Sigmoid colon (tissue), 7 donors: ENCODE data around the gene MAP3K12. TPM values are rescaled to one million over a fixed set of nuclear protein-coding genes. Genes with fewer than 3 reads are reported as not detected.
"Not testable (repeated sequence)": the region's sequence is repeated elsewhere in the genome, so short reads cannot be mapped to it uniquely, and the experiment has no call there.

ENCODE experiments used
- DNase-seq: peaks from one replicate; pipeline ENCODE4 v3.0.0-alpha.2; 2019
- H3K27ac ChIP-seq, 4 donors: fragments of 200-600 bp; sonication (generic); one replicate each; pipeline ENCODE4 v1.5.1; 2016 to 2019; ENCODE audit warnings: mild to moderate bottlenecking in 1 of 4
- H3K27me3 ChIP-seq, 3 donors: fragments of 200-600 bp; sonication (generic); one replicate each; pipeline ENCODE4 v1.5.1; 2019; ENCODE audit warnings: mild to moderate bottlenecking in 1 of 3
- H3K36me3 ChIP-seq, 4 donors: fragments of 200-600 bp; sonication (generic); one replicate each; pipeline ENCODE4 v1.5.1; 2016 to 2019
- H3K4me1 ChIP-seq, 4 donors: fragments of 200-600 bp; sonication (generic); one replicate each; pipeline ENCODE4 v1.5.1; 2017 to 2019
- H3K4me3 ChIP-seq, 4 donors: fragments of 200-600 bp; sonication (generic); one replicate each; pipeline ENCODE4 v1.5.1; 2017 to 2019; ENCODE audit warnings: mild to moderate bottlenecking in 2 of 4, moderate library complexity in 1 of 4
- H3K9me3 ChIP-seq, 4 donors: fragments of 200-600 bp in 3 of 4; sonication (generic) in 3 of 4; one replicate each; pipeline versions ENCODE4 v1.5.1 to v1.6.1; 2013 to 2019
- CTCF ChIP-seq, 4 experiments: fragments of 450-650 bp in 3 of 4; fragments of 200-600 bp in 1 of 4; IDR thresholded peaks; one replicate each; pipeline ENCODE4 v1.5.1; 2016 to 2019; ENCODE audit warnings: antibody characterized with exemption in 4 of 4, mild to moderate bottlenecking in 3 of 4, moderate library complexity in 2 of 4
- EP300 ChIP-seq, 4 donors: sonication (generic); formaldehyde crosslinking; IDR thresholded peaks; one replicate each; pipeline ENCODE4 v1.6.1; 2017; ENCODE audit warnings: antibody characterized with exemption in 4 of 4
- POLR2A ChIP-seq, 2 donors: fragments of 450-650 bp; IDR thresholded peaks; one replicate each; pipeline ENCODE4 v1.6.1; 2016; ENCODE audit warnings: antibody characterized with exemption in 2 of 2, mild to moderate bottlenecking in 2 of 2, moderate library complexity in 2 of 2
- POLR2AphosphoS5 ChIP-seq, 4 donors: sonication (generic); formaldehyde crosslinking; IDR thresholded peaks; one replicate each; pipeline ENCODE4 v1.6.1; 2017; ENCODE audit warnings: antibody characterized with exemption in 4 of 4
- WGBS, 2 donors: extraction: QIAGEN DNeasy Blood & Tissue Kit; methylation state at CpG; one replicate each; pipeline ENCODE4 v1.1.7; 2013; 5-methylcytosine and 5-hydroxymethylcytosine counted together
- intact Hi-C: fragments of 100-400 bp; cut with DNase I; formaldehyde crosslinking; loops from one replicate; pipeline ENCODE4 v1.15.1; 2023
- polyA plus RNA-seq, 3 donors: library from polyadenylated mRNA; stranded (reverse); fragments of 200-250 nt; gene quantifications; one replicate each; pipeline ENCODE4 v1.2.3, GENCODE V29; 2013
- small RNA-seq, 3 donors: library from RNA; depleted of rRNA; stranded (forward); fragments of <200 nt; gene quantifications; one replicate each; pipeline ENCODE3, GENCODE V24; 2016
- total RNA-seq, 4 donors: library from RNA; depleted of rRNA; stranded (reverse); fragments of >200 nt; gene quantifications; one replicate each; pipeline ENCODE4 v1.1.0, GENCODE V29; 2016
- donor health status: healthy with polysubstance abuse.
- donor health status: Bipolar disorder and iron deficiency.
- donor health status: healthy.

MAP3K12 gene
- total and polyA plus RNA-seq, 7 donors: 1.6 to 27.4 (median 18.5) TPM

- 33 to 83% methylated on average over 4 of the region's 4 CpGs for WGBS, 2 donors
- intact Hi-C loops: no loop called here
- Histone ChIP-seq H3K36me3 (peaks cover 0 to 51% (median 11%) of the 10 kb centered on the region in 4 donors), H3K27me3 (no peaks in the 10 kb centered on the region), H3K27ac (no peak overlapping the region), H3K4me1 (peaks cover 2 to 30% (median 19%) of the 10 kb centered on the region in 4 donors), H3K4me3 (no peak overlapping the region), H3K9me3 (no peaks in the 10 kb centered on the region)
- TF ChIP-seq CTCF (IDR thresholded peaks at IDR 0.05): no peak
- DNase-seq: no peak
Observed at GRCh38 chr12:53443955-53444354, 55.3 kb downstream of the MAP3K12 start.

DNA sequence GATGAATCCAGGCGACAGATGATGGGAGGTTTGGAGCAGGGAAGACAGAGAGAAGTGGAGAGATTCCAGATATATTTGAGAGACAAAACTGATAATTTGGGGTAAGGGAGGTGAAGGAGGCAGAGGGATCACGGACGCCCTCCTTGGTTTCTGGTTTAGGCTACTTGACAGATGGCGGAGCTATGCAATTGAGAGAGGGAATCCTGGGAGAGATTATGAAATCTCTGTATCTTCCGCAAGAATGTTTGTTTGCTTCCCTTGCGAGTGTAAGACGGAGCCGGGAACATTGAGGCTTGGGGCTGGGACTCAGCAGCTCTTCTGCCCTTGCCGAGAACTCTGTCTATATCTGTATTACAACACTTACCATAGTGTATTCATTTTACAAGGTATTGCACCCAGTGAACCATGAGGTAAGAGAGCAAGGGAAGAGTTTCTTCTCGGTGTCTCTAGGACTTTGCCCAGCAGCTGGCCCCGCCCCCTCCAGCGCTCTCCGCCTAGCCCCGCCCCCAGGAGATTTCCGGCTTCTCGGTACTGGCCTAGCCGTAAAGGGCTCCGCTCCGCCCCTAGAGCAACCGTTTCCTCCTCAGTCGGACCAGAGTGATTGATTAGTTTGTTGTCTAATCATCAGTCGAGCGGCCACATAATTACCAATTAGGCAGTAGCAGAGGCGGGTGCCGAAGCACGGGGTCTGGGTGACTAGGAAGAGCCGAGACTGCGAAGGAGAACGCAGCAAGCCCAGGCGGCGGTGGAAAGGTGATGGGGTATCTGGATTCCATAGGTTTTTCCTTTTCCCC, 58.0 kb downstream of the MAP3K12 start, which contains the start of gene PRR13:
TSS of gene PRR13 (plus strand) at position 695 of the 794 bp plus-strand sequence. CDS start 981 bp downstream, outside the sequence.
- peaks cover 0 to 27% (median 6%) of the 10 kb centered on the region in 4 donors for H3K36me3 ChIP-seq
- H3K27me3 ChIP-seq: no peaks in the 10 kb centered on the region
- WGBS, 2 donors: 2% methylated on average over 31 of the region's 31 CpGs
- TF ChIP-seq POLR2AphosphoS5 (IDR thresholded peaks at IDR 0.05): peak; percentile 97 to 99 (median 98)
- peak; percentile 97 to 98 for TF ChIP-seq POLR2A (IDR thresholded peaks at IDR 0.05)
- TF ChIP-seq EP300 (IDR thresholded peaks at IDR 0.05): no peak
- DNase-seq: peak; percentile 100
- peaks cover 2 to 30% (median 19%) of the 10 kb centered on the region in 4 donors for H3K4me1 ChIP-seq
- intact Hi-C loops: loop anchor here (2.0 kb wide), 1 partner anchor 60 kb away; the partner anchor contains the start of gene TARBP2
- H3K27ac ChIP-seq: peak within 1 kb of the TSS; percentile 79 to 96 (median 92)
- H3K4me3 ChIP-seq: peak within 1 kb of the TSS; percentile 57 to 77 (median 74)
- H3K9me3 ChIP-seq: no peaks in the 10 kb centered on the region

DNA sequence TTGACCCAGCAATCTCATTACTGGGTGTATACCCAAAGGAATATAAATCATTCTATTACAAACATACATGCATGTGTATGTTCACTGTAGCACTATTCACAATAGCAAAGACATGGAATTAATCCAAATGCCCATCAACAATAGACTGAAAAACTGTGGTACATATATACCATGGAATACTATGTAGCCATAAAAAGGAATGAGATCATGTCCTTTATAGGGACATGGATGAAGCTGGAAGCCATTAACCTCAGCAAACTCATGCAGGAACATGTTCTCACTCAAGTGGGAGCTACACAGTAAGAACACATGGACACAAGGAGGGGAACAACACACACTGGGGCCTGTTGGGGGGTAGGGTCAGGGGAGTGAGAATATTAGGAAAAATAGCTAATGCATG, 59.7 kb downstream of the MAP3K12 start:
- peak; percentile 45 for DNase-seq
- H3K9me3 ChIP-seq, H3K27ac ChIP-seq, intact Hi-C loops, H3K4me3 ChIP-seq, H3K27me3 ChIP-seq: not testable (repeated sequence)
- Histone ChIP-seq H3K4me1 (peaks cover 2 to 25% (median 19%) of the 10 kb centered on the region in 4 donors), H3K36me3 (peaks cover 0 to 10% (median 2%) of the 10 kb centered on the region in 4 donors)

DNA sequence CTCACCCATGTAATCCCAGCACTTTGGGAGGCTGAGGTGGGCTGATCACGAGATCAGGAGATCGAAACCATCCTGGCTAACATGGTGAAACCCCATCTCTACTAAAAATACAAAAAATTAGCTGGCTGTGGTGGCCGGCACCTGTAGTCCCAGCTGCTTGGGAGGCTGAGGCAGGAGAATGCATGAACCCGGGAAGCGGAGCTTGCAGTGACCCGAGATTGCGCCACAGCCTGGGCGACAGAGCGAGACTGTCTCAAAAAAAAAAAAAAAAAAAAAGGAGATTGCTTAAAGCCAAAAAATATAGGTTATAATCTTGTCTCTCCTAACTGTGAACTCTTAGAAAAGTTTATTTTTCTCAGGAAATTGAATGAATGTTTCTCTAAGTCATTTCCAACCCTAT, 63.9 kb downstream of the MAP3K12 start:
- H3K36me3 ChIP-seq, H3K4me1 ChIP-seq, intact Hi-C loops, H3K4me3 ChIP-seq, H3K27me3 ChIP-seq, DNase-seq, H3K9me3 ChIP-seq, H3K27ac ChIP-seq: not testable (repeated sequence)
- WGBS, 2 donors: 92 to 95% methylated on average over 9 of the region's 9 CpGs

GRCh38 chr12:53431187-53431586, 68.1 kb downstream of the MAP3K12 start:
- intact Hi-C loops: no loop called here
- no peaks in the 10 kb centered on the region for H3K36me3 ChIP-seq
- DNase-seq: peak; percentile 32
- H3K27ac ChIP-seq: no peak overlapping the region
- TF ChIP-seq CTCF (IDR thresholded peaks at IDR 0.05) (no peak), POLR2A (IDR thresholded peaks at IDR 0.05) (no peak), EP300 (IDR thresholded peaks at IDR 0.05) (no peak), POLR2AphosphoS5 (IDR thresholded peaks at IDR 0.05) (no peak)
- WGBS, 2 donors: 74 to 85% methylated on average over 7 of the region's 7 CpGs
- no peaks in the 10 kb centered on the region for H3K9me3 ChIP-seq
- no peaks in the 10 kb centered on the region for H3K27me3 ChIP-seq
- H3K4me1 ChIP-seq: no peaks in the 10 kb centered on the region
- no peak overlapping the region for H3K4me3 ChIP-seq

DNA sequence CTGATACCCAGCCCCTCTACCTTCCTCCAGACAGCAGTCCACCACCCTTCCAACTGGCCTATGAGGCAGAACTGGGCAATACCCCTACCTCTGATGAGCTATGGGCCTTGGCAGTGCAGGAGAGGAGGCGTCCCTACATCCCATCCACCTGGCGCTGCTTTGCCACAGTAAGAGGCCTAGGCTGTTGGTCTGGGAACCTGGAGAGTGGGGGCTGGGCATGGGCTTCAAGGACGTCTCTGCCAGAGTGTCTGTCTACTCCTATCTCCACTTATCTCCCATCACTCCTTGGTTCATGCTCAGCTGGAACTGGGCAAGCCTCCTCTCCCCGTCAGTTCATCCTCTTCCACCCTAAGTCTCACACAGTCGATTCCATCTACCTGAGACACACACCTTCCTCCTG, 69.1 kb downstream of the MAP3K12 start:
- no peak for TF ChIP-seq EP300 (IDR thresholded peaks at IDR 0.05)
- no peak for TF ChIP-seq POLR2AphosphoS5 (IDR thresholded peaks at IDR 0.05)
- TF ChIP-seq POLR2A (IDR thresholded peaks at IDR 0.05): no peak
- TF ChIP-seq CTCF (IDR thresholded peaks at IDR 0.05): no peak
- Histone ChIP-seq H3K9me3 (no peaks in the 10 kb centered on the region), H3K27me3 (no peaks in the 10 kb centered on the region), H3K4me3 (no peak overlapping the region), H3K36me3 (no peaks in the 10 kb centered on the region), H3K4me1 (no peaks in the 10 kb centered on the region), H3K27ac (no peak overlapping the region)
- 89 to 90% methylated on average over 5 of the region's 5 CpGs for WGBS, 2 donors
- peak; percentile 52 for DNase-seq
- intact Hi-C loops: no loop called here

Small RNA genes within 50 kb of the gene (small RNA-seq; reads per million reads assigned to genes)
- 0 reads per million in 3 donors for gene AC023509.3

Other genes with a start within 250 kb of the MAP3K12 start
- gene ESPL1, start 231.2 kb downstream of the MAP3K12 start, total RNA-seq: 1 to 10 TPM in 1 of 4 donors, under 1 TPM in 3; under 0.01 to 1.9 (median 0.22) TPM
- 1 to 10 TPM; 4.2 to 7.6 (median 5.5) TPM for gene ESPL1, start 231.2 kb downstream of the MAP3K12 start, polyA plus RNA-seq
- 1,000 to 10,000 TPM in 2 of 4 donors, 100 to 1,000 TPM in 2; 757 to 1,153 (median 947) TPM for gene PFDN5, start 203.9 kb downstream of the MAP3K12 start, total RNA-seq
- 1,000 to 10,000 TPM in 1 of 3 donors, 100 to 1,000 TPM in 2; 759 to 1,604 (median 819) TPM for gene PFDN5, start 203.9 kb downstream of the MAP3K12 start, polyA plus RNA-seq
- gene MYG1, start 199.8 kb downstream of the MAP3K12 start, total RNA-seq: 10 to 100 TPM; 43.5 to 55.4 (median 50.2) TPM
- gene MYG1, start 199.8 kb downstream of the MAP3K12 start, polyA plus RNA-seq: 10 to 100 TPM; 26.1 to 59.6 (median 54.1) TPM
- gene AAAS, start 177.8 kb downstream of the MAP3K12 start, total RNA-seq: 10 to 100 TPM; 38.2 to 62.0 (median 47.4) TPM
- gene AAAS, start 177.8 kb downstream of the MAP3K12 start, polyA plus RNA-seq: 10 to 100 TPM; 10.6 to 35.6 (median 15.0) TPM
- not detected for gene SP7, start 163.1 kb downstream of the MAP3K12 start, total RNA-seq
- gene SP7, start 163.1 kb downstream of the MAP3K12 start, polyA plus RNA-seq: not detected
- gene SP1, start 119.3 kb downstream of the MAP3K12 start, total RNA-seq: 10 to 100 TPM; 53.2 to 69.8 (median 61.0) TPM
- 10 to 100 TPM; 11.4 to 32.8 (median 16.0) TPM for gene SP1, start 119.3 kb downstream of the MAP3K12 start, polyA plus RNA-seq
- not detected for gene AMHR2, start 75.6 kb downstream of the MAP3K12 start, total RNA-seq
- under 1 TPM in 1 of 3 donors, not detected in 2; 0.60 TPM for gene AMHR2, start 75.6 kb downstream of the MAP3K12 start, polyA plus RNA-seq
- 10 to 100 TPM; 46.7 to 68.1 (median 55.1) TPM for gene PRR13, start 57.7 kb downstream of the MAP3K12 start, total RNA-seq
- 100 to 1,000 TPM; 521 to 955 (median 870) TPM for gene PRR13, start 57.7 kb downstream of the MAP3K12 start, polyA plus RNA-seq
- 100 to 1,000 TPM; 397 to 661 (median 417) TPM for gene PCBP2, start 47.4 kb downstream of the MAP3K12 start, total RNA-seq
- 100 to 1,000 TPM; 333 to 455 (median 401) TPM for gene PCBP2, start 47.4 kb downstream of the MAP3K12 start, polyA plus RNA-seq
- gene TARBP2, start 1.8 kb upstream of the MAP3K12 start, total RNA-seq: 10 to 100 TPM; 16.1 to 29.9 (median 19.4) TPM
- gene TARBP2, start 1.8 kb upstream of the MAP3K12 start, polyA plus RNA-seq: 10 to 100 TPM; 16.2 to 29.4 (median 19.7) TPM
- not detected for gene NPFF, start 8.0 kb upstream of the MAP3K12 start, total RNA-seq
- gene NPFF, start 8.0 kb upstream of the MAP3K12 start, polyA plus RNA-seq: not detected
- gene ATF7, start 126.9 kb upstream of the MAP3K12 start, total RNA-seq: 10 to 100 TPM; 20.3 to 36.0 (median 27.1) TPM
- gene ATF7, start 126.9 kb upstream of the MAP3K12 start, polyA plus RNA-seq: 10 to 100 TPM; 20.2 to 22.0 (median 21.0) TPM
- 100 to 1,000 TPM; 409 to 571 (median 531) TPM for gene ATP5MC2, start 176.6 kb upstream of the MAP3K12 start, total RNA-seq
- gene ATP5MC2, start 176.6 kb upstream of the MAP3K12 start, polyA plus RNA-seq: 100 to 1,000 TPM; 535 to 828 (median 574) TPM
- gene CALCOCO1, start 228.0 kb upstream of the MAP3K12 start, total RNA-seq: 100 to 1,000 TPM; 232 to 322 (median 303) TPM
- 10 to 100 TPM; 24.0 to 59.5 (median 54.7) TPM for gene CALCOCO1, start 228.0 kb upstream of the MAP3K12 start, polyA plus RNA-seq